DMS 273 (cell line): ENCODE measurements around the gene SPRR1B.
"Not testable (repeated sequence)": the region's sequence is repeated elsewhere in the genome, so short reads cannot be mapped to it uniquely, and the experiment has no call there.

ENCODE experiments used
- DNase-seq: peaks from one replicate; lab custom pipeline; 2025; ENCODE audit not compliant: unreplicated experiment; lab: John Stamatoyannopoulos, UW

The SPRR1B gene

GRCh38 chr1:153035211-153035610, 4.2 kb downstream of the SPRR1B start:
- DNase-seq = no peak

- no peak for DNase-seq
These were observed 10.1 kb downstream of the SPRR1B start, which contains the start of gene SPRR2D for GRCh38 chr1:153040950-153041631. TSS of gene SPRR2D (minus strand) at chr1:153041120. CDS start at chr1:153040346, 774 bp downstream.

- no peak for DNase-seq
These were observed 18.2 kb downstream of the SPRR1B start for GRCh38 chr1:153049211-153049610.

DNA sequence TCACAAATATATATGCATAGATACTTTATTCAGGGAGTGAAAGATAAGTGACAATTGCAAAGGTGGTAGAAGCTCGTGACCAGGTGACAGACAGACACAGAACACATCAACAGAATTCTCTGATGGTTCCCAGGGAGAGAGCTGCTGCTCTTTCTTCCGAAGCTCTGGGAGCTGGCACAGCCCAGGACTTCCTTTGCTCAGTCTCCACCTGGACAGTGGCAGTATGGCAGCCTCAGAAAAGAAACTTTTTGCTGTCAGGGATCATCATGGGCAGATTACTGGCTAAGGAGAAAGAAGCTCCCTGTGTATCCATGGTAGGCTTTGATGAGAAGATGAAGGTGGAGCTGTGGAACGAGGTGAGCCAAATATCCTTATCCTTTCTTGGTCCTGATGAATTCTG, 25.1 kb downstream of the SPRR1B start:
- not testable (repeated sequence) for DNase-seq

- no peak for DNase-seq
These were observed 26.4 kb downstream of the SPRR1B start, which contains the start of gene SPRR2A for GRCh38 chr1:153057375-153057774. TSS of gene SPRR2A (minus strand) at chr1:153057512. CDS start at chr1:153056735, 777 bp downstream.

GRCh38 chr1:153058154-153058553, 27.2 kb downstream of the SPRR1B start:
- DNase-seq = no peak

DNA sequence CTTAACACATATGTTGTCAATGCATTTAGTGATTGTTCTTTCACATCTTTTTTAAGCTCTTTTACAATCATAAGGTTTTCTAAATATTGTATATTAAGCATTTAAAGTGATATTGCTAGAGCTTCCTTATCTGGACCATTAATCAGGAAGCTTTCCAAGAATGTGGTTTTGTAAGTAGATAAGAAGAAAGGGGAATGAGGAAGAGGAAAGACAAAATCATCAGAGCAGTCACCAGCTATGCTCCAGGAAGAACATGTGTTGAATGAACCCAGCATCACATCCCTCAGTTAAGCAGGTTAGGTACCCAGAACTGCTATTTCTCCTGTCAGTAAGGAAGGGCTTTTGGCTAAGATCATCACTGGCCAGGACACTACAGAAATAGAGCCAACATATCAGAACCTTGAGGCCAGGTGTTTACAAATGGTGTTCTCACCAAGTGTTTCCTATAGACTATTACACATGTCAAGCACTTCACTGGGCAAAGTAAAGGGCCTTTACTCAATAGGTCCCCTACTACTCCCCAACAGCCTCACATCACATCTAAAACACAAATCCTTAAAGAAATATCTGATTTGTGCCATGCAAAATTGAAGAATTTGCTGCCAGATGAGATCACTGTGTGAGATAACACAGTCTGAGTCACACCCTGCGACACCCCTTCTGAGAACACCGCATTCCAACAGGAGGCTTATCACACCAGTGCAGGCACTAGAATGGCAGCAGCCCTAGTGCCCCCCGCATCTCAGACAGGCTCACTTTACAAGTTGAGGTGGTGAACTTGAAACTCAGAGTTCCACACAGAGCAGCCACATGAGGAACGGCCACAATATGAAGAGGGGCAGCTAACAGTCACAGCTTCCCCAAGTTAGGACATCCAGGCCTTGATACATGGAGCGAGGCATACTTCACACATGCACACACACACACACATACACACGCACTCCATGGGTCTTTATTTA, 28.1 kb downstream of the SPRR1B start:
- no peak for DNase-seq

GRCh38 chr1:153070243-153070642, 39.2 kb downstream of the SPRR1B start:
- no peak for DNase-seq

DNA sequence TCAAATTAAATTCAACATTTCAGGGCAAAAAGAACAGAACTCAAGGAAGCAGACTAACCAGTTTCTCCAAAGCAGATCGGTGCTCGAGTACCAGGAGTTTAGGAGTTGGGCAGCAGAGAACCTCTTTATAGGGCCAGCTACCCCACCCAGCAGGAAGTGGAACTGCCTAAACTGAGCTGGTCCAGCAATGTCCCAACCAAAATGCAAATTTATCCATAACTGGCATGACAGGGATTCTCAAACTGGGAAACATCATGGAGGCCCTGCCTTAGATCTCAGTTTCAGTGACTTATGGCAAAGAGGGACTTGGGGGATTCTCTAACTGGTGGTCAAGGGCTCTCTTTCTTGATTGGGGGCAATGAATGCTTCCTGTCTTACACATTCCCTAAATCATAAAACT, 40.5 kb downstream of the SPRR1B start, which contains the start of gene SPRR2B:
Gene SPRR2B (minus strand): TSS at position 101 of the 400 bp plus-strand sequence. CDS start 772 bp downstream, outside the sequence.
- no peak for DNase-seq

- DNase-seq = no peak
These were observed 42.1 kb downstream of the SPRR1B start for GRCh38 chr1:153072806-153073726.

DNA sequence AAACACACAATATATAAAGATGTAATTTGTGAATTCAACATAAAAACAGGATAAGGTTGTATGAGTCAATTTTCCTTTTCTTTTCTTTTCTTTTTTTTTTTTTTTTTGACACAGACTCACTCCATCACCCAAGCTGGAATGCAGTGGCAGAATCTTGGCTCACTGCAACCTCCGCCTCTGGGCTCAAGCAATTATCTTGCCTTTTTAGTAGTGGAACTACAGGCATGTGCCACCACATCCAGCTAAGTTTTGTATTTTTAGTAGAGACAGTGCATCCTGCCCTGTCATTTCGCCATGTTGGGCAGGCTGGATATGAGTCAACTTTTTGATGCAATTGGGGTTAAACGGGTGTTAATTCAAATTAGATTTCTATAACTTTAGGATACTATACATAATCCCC, 50.7 kb downstream of the SPRR1B start:
- DNase-seq = no peak
